GM12878 (cell line): Measurements from ENCODE around the gene SRRM5. TPM values are rescaled to one million over a fixed set of nuclear protein-coding genes. Genes with fewer than 3 reads are reported as not detected.

ENCODE experiments used
- BCL11A ChIP-seq: IDR thresholded peaks from 2 replicates; pipeline ENCODE4 v1.6.1; 2011; ENCODE audit warnings: low read depth, low read length
- CBX3 ChIP-seq: fragments of 200-600 bp; sonication (generic); IDR thresholded peaks from 2 replicates; pipeline ENCODE4 v1.6.1; 2016; ENCODE audit warnings: low read depth, borderline replicate concordance
- EGR1 ChIP-seq, 2 experiments: IDR thresholded peaks; 1 replicate in 1 of 2; 2 replicates in 1 of 2; pipeline ENCODE4 v1.6.1; 2011 to 2012; ENCODE audit warnings: low read depth in 2 of 2, low read length in 2 of 2, borderline replicate concordance in 1 of 2, mild to moderate bottlenecking in 1 of 2, moderate library complexity in 1 of 2
- ESRRA ChIP-seq: IDR thresholded peaks from 2 replicates; pipeline ENCODE4 v1.6.1; 2012; ENCODE audit warnings: mild to moderate bottlenecking, low read length, improper control_type of control experiment
- HSF1 ChIP-seq: fragments of 150-350 bp; IDR thresholded peaks from 2 replicates; pipeline ENCODE4 v1.6.1; 2014; ENCODE audit warnings: mild to moderate bottlenecking, low read depth, low read length
- IKZF1 ChIP-seq: fragments of 450-650 bp; conservative IDR thresholded peaks from 2 replicates; pipeline ENCODE4 v1.6.1; 2017; ENCODE audit warnings: antibody characterized with exemption, mild to moderate bottlenecking
- KDM1A ChIP-seq: fragments of 200-600 bp; sonication (generic); IDR thresholded peaks from 2 replicates; pipeline ENCODE4 v1.6.1; 2016; ENCODE audit warnings: borderline replicate concordance
- MLLT1 ChIP-seq: fragments of 450-650 bp; IDR thresholded peaks from 2 replicates; pipeline ENCODE4 v1.6.1; 2016; ENCODE audit warnings: mild to moderate bottlenecking
- NR2C1 ChIP-seq: fragments of 450-650 bp; IDR thresholded peaks from 2 replicates; pipeline ENCODE4 v1.6.1; 2017; ENCODE audit warnings: antibody characterized with exemption, mild to moderate bottlenecking, moderate library complexity
- NR2C2 ChIP-seq: IDR thresholded peaks from 2 replicates; pipeline ENCODE4 v1.6.1; 2011; ENCODE audit warnings: borderline replicate concordance, low read depth; ENCODE audit not compliant: control insufficient read depth, insufficient read length
- NR2F1 ChIP-seq: fragments of 450-650 bp; conservative IDR thresholded peaks from 2 replicates; pipeline ENCODE4 v1.6.1; 2017; ENCODE audit warnings: mild to moderate bottlenecking
- PAX5 ChIP-seq: IDR thresholded peaks from 2 replicates; pipeline ENCODE4 v1.6.1; 2011; ENCODE audit warnings: low read depth, low read length, borderline replicate concordance
- RBBP5 ChIP-seq: fragments of 200-600 bp; sonication (generic); conservative IDR thresholded peaks from 2 replicates; pipeline ENCODE4 v1.6.1; 2016
- SKIL ChIP-seq: fragments of 450-650 bp; IDR thresholded peaks from 2 replicates; pipeline ENCODE4 v1.6.1; 2017; ENCODE audit warnings: mild to moderate bottlenecking, low read depth, inconsistent platforms; ENCODE audit not compliant: poor library complexity, severe bottlenecking
- SMAD1 ChIP-seq: fragments of 450-650 bp; IDR thresholded peaks from 2 replicates; pipeline ENCODE4 v1.6.1; 2018; ENCODE audit warnings: mild to moderate bottlenecking, low read depth; ENCODE audit not compliant: partially characterized antibody
- SMAD5 ChIP-seq: IDR thresholded peaks from 2 replicates; pipeline ENCODE4 v1.6.1; 2016; ENCODE audit warnings: antibody characterized with exemption, low read depth
- SMC3 ChIP-seq: IDR thresholded peaks from 2 replicates; pipeline ENCODE4 v1.6.1; 2011; ENCODE audit warnings: low read length, improper control_type of control experiment, borderline replicate concordance
- SPI1 ChIP-seq: IDR thresholded peaks from 2 replicates; pipeline ENCODE4 v1.6.1; 2011; ENCODE audit warnings: low read depth, mild to moderate bottlenecking, low read length, moderate library complexity, borderline replicate concordance; ENCODE audit not compliant: insufficient read depth
- TCF3 ChIP-seq: IDR thresholded peaks from 2 replicates; pipeline ENCODE4 v1.6.1; 2012; ENCODE audit warnings: low read depth, mild to moderate bottlenecking, low read length, borderline replicate concordance; ENCODE audit not compliant: insufficient read depth
- YBX1 ChIP-seq: fragments of 450-650 bp; IDR thresholded peaks from 2 replicates; pipeline ENCODE4 v1.6.1; 2016; ENCODE audit warnings: antibody characterized with exemption
- ZNF274 ChIP-seq: IDR thresholded peaks from one replicate; pipeline ENCODE4 v1.8.0; 2011; ENCODE audit not compliant: insufficient read length, insufficient read depth
- polyA plus RNA-seq, 11 experiments: library from polyadenylated mRNA; depleted of rRNA in 4 of 11; unstranded in 6 of 11; stranded (reverse) in 5 of 11; fragments of >200 nt; fragmentation: Nextera tagmentation in 4 of 11; fragmentation: Illumina TruSeq in 1 of 11; extraction: Ambion mirVana in 4 of 11; extraction: Trizol in 1 of 11; gene quantifications; 1 replicate in 1 of 11; 2 replicates in 10 of 11; pipeline versions ENCODE4 v1.2.1 to v1.2.3, GENCODE V29; 2011 to 2016; ENCODE audit warnings: inconsistent platforms in 2 of 11, missing spikeins in 2 of 11, low read depth in 1 of 11
- total RNA-seq, 4 experiments: library from RNA; depleted of rRNA in 3 of 4; stranded (reverse); fragments of >200 nt in 3 of 4; fragmentation: Illumina TruSeq in 1 of 4; extraction: Trizol in 1 of 4; gene quantifications; 2 replicates each; pipeline versions ENCODE4 v1.2.1 to v1.2.3, GENCODE V29; 2013 to 2021
- TF ChIP-seq, protein P1 (sequence below): fragments of 450-650 bp; IDR thresholded peaks from 2 replicates; pipeline ENCODE4 v1.6.1; 2017; ENCODE audit warnings: mild to moderate bottlenecking, moderate library complexity

The SRRM5 gene
- total and polyA plus RNA-seq, 10 of the 15 experiments (the other 5 are each of a cell fraction or from before 2014, with no cell fraction given) = 0.06 to 0.38 (median 0.24) TPM; not detected in 2

- TF ChIP-seq, protein P1, sequence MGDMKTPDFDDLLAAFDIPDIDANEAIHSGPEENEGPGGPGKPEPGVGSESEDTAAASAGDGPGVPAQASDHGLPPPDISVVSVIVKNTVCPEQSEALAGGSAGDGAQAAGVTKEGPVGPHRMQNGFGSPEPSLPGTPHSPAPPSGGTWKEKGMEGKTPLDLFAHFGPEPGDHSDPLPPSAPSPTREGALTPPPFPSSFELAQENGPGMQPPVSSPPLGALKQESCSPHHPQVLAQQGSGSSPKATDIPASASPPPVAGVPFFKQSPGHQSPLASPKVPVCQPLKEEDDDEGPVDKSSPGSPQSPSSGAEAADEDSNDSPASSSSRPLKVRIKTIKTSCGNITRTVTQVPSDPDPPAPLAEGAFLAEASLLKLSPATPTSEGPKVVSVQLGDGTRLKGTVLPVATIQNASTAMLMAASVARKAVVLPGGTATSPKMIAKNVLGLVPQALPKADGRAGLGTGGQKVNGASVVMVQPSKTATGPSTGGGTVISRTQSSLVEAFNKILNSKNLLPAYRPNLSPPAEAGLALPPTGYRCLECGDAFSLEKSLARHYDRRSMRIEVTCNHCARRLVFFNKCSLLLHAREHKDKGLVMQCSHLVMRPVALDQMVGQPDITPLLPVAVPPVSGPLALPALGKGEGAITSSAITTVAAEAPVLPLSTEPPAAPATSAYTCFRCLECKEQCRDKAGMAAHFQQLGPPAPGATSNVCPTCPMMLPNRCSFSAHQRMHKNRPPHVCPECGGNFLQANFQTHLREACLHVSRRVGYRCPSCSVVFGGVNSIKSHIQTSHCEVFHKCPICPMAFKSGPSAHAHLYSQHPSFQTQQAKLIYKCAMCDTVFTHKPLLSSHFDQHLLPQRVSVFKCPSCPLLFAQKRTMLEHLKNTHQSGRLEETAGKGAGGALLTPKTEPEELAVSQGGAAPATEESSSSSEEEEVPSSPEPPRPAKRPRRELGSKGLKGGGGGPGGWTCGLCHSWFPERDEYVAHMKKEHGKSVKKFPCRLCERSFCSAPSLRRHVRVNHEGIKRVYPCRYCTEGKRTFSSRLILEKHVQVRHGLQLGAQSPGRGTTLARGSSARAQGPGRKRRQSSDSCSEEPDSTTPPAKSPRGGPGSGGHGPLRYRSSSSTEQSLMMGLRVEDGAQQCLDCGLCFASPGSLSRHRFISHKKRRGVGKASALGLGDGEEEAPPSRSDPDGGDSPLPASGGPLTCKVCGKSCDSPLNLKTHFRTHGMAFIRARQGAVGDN = no peak
- TF ChIP-seq ZNF274 = no peak
- TF ChIP-seq NR2C2 = no peak
- TF ChIP-seq SKIL = no peak
- TF ChIP-seq ESRRA = no peak
- TF ChIP-seq YBX1 = no peak
- TF ChIP-seq NR2F1 = no peak
- no peak for TF ChIP-seq NR2C1
- TF ChIP-seq TCF3 = no peak
- TF ChIP-seq SMC3 = peak; percentile 65; the same call in 1 of the 2 replicates
- no peak for TF ChIP-seq SMAD1
- TF ChIP-seq BCL11A = no peak
- TF ChIP-seq KDM1A = no peak
- TF ChIP-seq PAX5 = no peak
- no peak for TF ChIP-seq CBX3
- TF ChIP-seq SPI1 = no peak
- TF ChIP-seq SMAD5 = no peak
- no peak for TF ChIP-seq RBBP5
- TF ChIP-seq IKZF1 = peak; percentile 51
- TF ChIP-seq EGR1 (IDR thresholded peaks at IDR 0.05; ENCODE audit: borderline replicate concordance in 1 of 2, low read depth in 2 of 2, low read length in 2 of 2) = no peak
- TF ChIP-seq HSF1 = no peak
- TF ChIP-seq MLLT1 = no peak
Observed at GRCh38 chr19:43594710-43595604, 16.9 kb upstream of the SRRM5 start (continued).
